H1 (cell line): ENCODE data around the gene P2RX1. TPM values are rescaled to one million over a fixed set of nuclear protein-coding genes. Genes with fewer than 3 reads are reported as not detected.

Experiments used
- ASH2L ChIP-seq: fragments of 200-600, 300-600 bp; sonication (generic); IDR thresholded peaks from one replicate; pipeline ENCODE4 v1.7.1; 2017; ENCODE audit warnings: low read length
- CTBP2 ChIP-seq: IDR thresholded peaks from 2 replicates; pipeline ENCODE4 v1.7.0; 2011; ENCODE audit warnings: borderline replicate concordance, mild to moderate bottlenecking, moderate library complexity, mixed read lengths, low read length; ENCODE audit not compliant: insufficient read depth, insufficient read length
- polyA plus RNA-seq, 7 experiments: library from polyadenylated mRNA; depleted of rRNA in 3 of 7; stranded (reverse) in 5 of 7; unstranded in 2 of 7; fragments of >200 nt in 5 of 7; fragments of 200-250 nt in 2 of 7; gene quantifications; 1 replicate in 5 of 7; 2 replicates in 1 of 7; 4 replicates in 1 of 7; pipeline versions ENCODE4 v1.2.1 to v1.2.3, GENCODE V29; 2011 to 2013; ENCODE audit warnings: missing spikeins in 2 of 7, mixed read lengths in 2 of 7
- total RNA-seq: library from RNA; stranded (reverse); fragmentation: NEBNext Ultra II Directional; extraction: Animal tissue kit (Norgen Biotek cat#: 25700); gene quantifications from 2 replicates; pipeline ENCODE4 v1.2.1, GENCODE V29; 2021
- TF ChIP-seq, protein P1 (sequence below): IDR thresholded peaks from 2 replicates; pipeline ENCODE4 v1.6.1; 2012; ENCODE audit warnings: low read length, inconsistent platforms
- TF ChIP-seq, protein P2 (sequence below): IDR thresholded peaks from 2 replicates; pipeline ENCODE4 v1.6.1; 2011; ENCODE audit warnings: low read length, improper control_type of control experiment

The P2RX1 gene
- total and polyA plus RNA-seq, 2 of the 8 experiments (the other 6 are each of a cell fraction or from before 2014, with no cell fraction given), result 0.45 to 1.1 TPM

DNA sequence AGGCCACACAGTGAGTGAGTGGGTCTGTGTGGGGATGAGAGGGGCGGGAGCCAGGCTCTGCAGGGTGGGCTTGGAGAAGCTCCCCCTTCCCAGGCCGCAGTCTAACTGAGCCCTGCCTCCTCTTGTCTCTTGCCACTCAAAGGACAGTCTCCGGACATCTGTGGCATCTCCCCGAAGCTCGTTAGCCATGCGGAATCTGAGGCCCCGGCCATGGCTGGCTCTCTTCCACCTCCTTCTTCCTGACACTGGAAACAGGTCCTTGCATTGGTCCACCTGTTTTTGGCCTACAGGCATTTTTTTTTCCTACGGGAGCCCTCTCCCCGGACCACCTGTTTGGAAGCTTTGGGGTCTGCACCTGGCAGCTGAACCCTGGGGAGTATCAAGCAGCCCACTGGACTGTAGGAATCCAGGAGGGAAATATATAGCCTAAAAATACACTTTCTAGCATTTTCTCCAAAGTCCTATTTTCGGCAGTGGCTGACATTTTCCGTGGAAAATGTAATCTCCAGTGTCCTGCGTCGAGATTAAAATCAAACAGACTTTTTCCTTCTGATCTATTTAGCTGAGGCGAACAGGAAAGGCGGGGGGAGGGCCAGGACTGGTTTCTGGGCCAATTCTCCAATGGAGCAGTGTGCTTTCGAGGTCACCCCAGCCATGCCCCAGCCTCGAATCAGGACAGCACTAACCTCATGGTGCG, 38.9 kb upstream of the P2RX1 start (continued):
- TF ChIP-seq, protein P1, sequence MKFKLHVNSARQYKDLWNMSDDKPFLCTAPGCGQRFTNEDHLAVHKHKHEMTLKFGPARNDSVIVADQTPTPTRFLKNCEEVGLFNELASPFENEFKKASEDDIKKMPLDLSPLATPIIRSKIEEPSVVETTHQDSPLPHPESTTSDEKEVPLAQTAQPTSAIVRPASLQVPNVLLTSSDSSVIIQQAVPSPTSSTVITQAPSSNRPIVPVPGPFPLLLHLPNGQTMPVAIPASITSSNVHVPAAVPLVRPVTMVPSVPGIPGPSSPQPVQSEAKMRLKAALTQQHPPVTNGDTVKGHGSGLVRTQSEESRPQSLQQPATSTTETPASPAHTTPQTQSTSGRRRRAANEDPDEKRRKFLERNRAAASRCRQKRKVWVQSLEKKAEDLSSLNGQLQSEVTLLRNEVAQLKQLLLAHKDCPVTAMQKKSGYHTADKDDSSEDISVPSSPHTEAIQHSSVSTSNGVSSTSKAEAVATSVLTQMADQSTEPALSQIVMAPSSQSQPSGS, result no peak
- TF ChIP-seq CTBP2 (no peak), ASH2L (no peak)
- TF ChIP-seq, protein P2, sequence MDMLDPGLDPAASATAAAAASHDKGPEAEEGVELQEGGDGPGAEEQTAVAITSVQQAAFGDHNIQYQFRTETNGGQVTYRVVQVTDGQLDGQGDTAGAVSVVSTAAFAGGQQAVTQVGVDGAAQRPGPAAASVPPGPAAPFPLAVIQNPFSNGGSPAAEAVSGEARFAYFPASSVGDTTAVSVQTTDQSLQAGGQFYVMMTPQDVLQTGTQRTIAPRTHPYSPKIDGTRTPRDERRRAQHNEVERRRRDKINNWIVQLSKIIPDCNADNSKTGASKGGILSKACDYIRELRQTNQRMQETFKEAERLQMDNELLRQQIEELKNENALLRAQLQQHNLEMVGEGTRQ, result no peak
- TF ChIP-seq, all 59 proteins: peak for 0
